BJ (cell line): ENCODE data around the gene LPCAT3. TPM values are rescaled to one million over a fixed set of nuclear protein-coding genes. Genes with fewer than 3 reads are reported as not detected.

Source experiments
- CTCF ChIA-PET: fragments of 350-600 bp; formaldehyde crosslinking; extraction: SDS; loops from one replicate; lab custom pipeline; 2021; ENCODE audit warnings: antibody characterized with exemption, inconsistent platforms; lab: Yijun Ruan, JAX
- POLR2A ChIA-PET: fragments of 300-600 bp; sonication (Branson Sonifier 250); formaldehyde crosslinking; extraction: SDS; loops from one replicate; lab custom pipeline; 2021; ENCODE audit warnings: antibody characterized with exemption; lab: Charles Lee
- DNase-seq: peaks from one replicate; pipeline ENCODE4 v3.0.0-alpha.2; 2011; ENCODE audit warnings: low read depth
- H3K27me3 ChIP-seq: 2 replicates; pipeline ENCODE4 v1.6.0; 2011; ENCODE audit warnings: low read length; ENCODE audit not compliant: control insufficient read depth, insufficient read depth
- H3K36me3 ChIP-seq: 2 replicates; pipeline ENCODE4 v1.5.1; 2011; ENCODE audit warnings: low read length; ENCODE audit not compliant: control insufficient read depth, insufficient read depth
- H3K4me3 ChIP-seq: 2 replicates; pipeline ENCODE4 v1.5.1; 2011; ENCODE audit warnings: low read depth, mild to moderate bottlenecking, control low read depth, low read length
- polyA plus RNA-seq: library from polyadenylated mRNA; depleted of rRNA; stranded (reverse); fragments of >200 nt; gene quantifications from 2 replicates; pipeline ENCODE4 v1.2.3, GENCODE V29; 2011
- TF ChIP-seq, protein P1 (sequence below): IDR thresholded peaks from 2 replicates; pipeline ENCODE4 v1.5.1; 2011; ENCODE audit warnings: low read depth, mild to moderate bottlenecking, control low read depth, inconsistent platforms, low read length, moderate library complexity; ENCODE audit not compliant: insufficient read depth

Gene LPCAT3
- polyA plus RNA-seq, 1 experiment, result 31.2 TPM

DNA sequence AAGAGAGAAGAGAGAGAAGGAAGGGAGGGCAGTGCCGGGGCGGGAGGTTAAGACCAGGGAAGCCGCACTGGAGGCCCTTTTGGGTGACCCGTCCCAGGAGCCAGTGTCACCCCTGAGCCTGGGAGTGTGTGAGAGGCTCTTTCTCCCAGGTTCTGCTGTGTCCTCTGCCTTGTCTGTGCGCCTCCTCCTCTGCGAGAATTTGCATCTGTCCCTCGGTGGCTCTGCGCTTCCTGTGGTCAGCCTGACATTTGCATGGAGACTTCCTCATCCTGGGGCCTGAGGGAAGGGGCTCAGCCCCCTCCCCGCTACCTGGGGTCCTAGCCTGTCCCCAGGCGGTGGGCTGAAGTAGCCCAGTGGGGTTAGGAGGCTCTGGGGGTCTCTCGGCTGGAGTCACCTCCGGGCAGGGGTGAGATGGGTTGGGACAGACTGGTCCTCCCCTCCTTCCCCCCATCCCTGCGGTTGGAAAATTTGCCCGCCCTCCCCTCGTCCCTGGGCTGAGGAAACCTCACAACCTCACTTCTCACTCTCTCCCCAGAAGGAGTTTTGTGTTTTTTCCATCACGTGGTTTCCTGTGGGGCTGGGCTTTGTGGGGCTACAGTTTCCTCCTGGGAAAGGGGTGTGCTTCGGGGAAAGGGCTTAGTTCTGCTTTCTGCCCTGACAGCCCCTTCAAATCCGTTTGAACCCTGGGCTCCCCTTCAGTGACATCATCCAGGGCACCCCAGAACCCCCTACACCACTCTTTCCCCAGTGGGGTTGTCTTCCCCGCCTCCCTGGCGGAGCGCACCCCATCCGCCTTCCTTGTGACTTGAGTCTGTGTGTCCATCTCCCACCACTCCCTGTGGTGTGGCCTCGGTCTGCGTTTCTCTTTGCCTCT lies 64.6 kb downstream of the LPCAT3 start:
- CTCF ChIA-PET, result interaction anchor here (0.9 to 2.0 kb wide), 6 partner anchors 8 to 81 kb away, joined by 3 to 8 read pairs (median 3); partner anchors contain the start of genes C12orf57 and RNU7-1
- Histone ChIP-seq H3K27me3 (no peaks in the 10 kb centered on the region), H3K4me3 (no peak overlapping the region), H3K36me3 (no peaks in the 10 kb centered on the region)
- POLR2A ChIA-PET, result no interaction called here
- DNase-seq, result no peak
- TF ChIP-seq, protein P1, sequence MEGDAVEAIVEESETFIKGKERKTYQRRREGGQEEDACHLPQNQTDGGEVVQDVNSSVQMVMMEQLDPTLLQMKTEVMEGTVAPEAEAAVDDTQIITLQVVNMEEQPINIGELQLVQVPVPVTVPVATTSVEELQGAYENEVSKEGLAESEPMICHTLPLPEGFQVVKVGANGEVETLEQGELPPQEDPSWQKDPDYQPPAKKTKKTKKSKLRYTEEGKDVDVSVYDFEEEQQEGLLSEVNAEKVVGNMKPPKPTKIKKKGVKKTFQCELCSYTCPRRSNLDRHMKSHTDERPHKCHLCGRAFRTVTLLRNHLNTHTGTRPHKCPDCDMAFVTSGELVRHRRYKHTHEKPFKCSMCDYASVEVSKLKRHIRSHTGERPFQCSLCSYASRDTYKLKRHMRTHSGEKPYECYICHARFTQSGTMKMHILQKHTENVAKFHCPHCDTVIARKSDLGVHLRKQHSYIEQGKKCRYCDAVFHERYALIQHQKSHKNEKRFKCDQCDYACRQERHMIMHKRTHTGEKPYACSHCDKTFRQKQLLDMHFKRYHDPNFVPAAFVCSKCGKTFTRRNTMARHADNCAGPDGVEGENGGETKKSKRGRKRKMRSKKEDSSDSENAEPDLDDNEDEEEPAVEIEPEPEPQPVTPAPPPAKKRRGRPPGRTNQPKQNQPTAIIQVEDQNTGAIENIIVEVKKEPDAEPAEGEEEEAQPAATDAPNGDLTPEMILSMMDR, result no peak

DNA sequence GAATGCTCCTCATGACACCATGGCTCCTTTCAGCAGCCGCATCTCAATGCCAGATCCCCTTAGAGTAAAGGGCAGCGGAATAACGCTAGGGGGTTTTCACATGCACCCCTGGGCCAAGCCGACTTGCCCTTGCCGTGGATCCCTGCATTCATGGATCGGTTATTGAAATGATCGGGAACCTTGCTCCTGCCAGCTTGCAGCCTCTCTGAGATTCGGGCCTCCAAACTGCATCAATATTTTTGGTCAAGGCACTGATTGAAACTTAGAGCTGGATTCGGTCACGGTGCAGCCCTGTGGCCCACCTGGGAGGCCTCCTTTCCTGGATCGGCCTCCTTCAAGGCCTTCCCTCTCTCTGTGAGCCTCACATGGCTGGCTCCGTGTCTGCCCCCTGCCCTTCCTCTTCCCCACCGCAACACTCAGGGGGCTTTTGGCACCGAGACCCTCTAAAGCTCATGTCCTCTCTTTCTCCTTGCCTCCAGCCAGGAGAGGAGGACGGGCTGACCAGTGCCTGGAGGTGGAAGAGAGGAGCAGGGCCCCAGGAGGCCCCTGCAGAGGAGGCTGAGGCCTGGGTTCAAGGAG lies 65.3 kb downstream of the LPCAT3 start:
- H3K4me3 ChIP-seq, result no peak overlapping the region
- H3K36me3 ChIP-seq, result no peaks in the 10 kb centered on the region
- CTCF ChIA-PET, result interaction anchor here (0.9 to 1.6 kb wide), 4 partner anchors 9 to 80 kb away, joined by 3 to 7 read pairs (median 3); partner anchors contain the start of genes C12orf57 and RNU7-1
- POLR2A ChIA-PET, result no interaction called here
- DNase-seq, result no peak
- no peaks in the 10 kb centered on the region for H3K27me3 ChIP-seq
- TF ChIP-seq, protein P1, result no peak

DNA sequence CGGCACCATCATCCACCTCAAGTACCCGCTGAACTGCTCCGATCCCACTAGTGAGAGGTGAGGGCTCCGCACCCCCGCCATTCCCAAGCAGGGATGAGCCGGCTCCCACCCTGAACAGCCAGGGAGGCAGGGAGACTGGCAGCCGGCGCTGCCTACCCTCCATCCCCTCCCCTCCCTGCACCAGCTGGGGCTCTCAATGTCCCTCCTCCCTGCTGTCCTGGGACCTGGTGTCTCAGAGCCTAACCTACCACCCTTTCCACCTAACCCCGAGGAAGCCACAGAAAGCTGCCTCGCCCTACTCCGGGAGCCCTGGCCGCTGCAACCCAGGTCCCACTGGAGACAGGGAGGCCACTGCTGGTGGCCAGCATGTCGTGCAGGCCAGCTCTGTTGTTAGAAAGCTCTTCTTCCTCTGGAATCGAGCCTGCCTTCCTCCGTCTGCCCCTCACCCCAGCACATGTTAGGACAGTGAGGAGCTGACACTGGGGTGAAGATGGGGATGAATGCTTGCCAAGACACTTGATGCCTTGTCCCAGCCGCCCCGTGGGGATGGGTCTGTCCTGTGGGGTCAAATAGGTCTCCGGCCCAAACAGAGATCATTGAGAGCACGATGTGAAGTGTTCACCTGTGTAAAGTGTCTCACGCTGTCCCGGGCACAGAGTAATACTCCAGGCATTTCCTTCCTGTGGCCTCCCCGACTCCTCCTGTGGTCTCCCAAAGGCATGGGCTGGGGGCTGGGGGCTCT lies 66.0 kb downstream of the LPCAT3 start:
- ChIA-PET CTCF (interaction anchor here (1.0 to 1.6 kb wide), 3 partner anchors 9 to 80 kb away, joined by 3 to 7 read pairs (median 3); partner anchors contain the start of genes C12orf57 and RNU7-1), POLR2A (no interaction called here)
- H3K27me3 ChIP-seq, result no peaks in the 10 kb centered on the region
- TF ChIP-seq, protein P1, result no peak
- no peaks in the 10 kb centered on the region for H3K36me3 ChIP-seq
- no peak for DNase-seq
- H3K4me3 ChIP-seq, result no peak overlapping the region

DNA sequence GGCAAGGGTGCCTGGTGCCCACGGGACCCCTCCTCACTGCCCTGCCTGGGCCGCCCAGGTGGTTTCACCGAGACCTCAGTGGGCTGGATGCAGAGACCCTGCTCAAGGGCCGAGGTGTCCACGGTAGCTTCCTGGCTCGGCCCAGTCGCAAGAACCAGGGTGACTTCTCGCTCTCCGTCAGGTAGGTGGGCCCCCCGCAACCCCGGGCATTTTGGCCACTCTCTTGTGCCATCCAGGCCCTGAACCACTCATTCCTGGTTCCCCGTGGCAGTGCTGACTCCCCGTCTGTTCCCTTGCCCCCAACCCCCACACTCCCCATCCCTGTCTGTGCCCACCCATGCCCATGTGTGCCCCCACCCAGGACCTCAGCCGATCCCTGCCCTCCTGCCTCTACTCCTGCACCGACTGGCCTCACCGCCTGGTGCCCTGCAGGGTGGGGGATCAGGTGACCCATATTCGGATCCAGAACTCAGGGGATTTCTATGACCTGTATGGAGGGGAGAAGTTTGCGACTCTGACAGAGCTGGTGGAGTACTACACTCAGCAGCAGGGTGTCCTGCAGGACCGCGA lies 66.6 kb downstream of the LPCAT3 start:
- Histone ChIP-seq H3K36me3 (peaks cover under 1% of the 10 kb centered on the region), H3K27me3 (no peaks in the 10 kb centered on the region), H3K4me3 (no peak overlapping the region)
- POLR2A ChIA-PET, result no interaction called here
- CTCF ChIA-PET, result interaction anchor here (0.6 to 1.6 kb wide), 2 partner anchors 10 kb away, joined by 4 to 7 read pairs; no protein-coding TSS in a partner anchor
- TF ChIP-seq, protein P1, result no peak
- no peak for DNase-seq
